Measurements from ENCODE around the gene CCDC179.

CCDC179 gene

DNA sequence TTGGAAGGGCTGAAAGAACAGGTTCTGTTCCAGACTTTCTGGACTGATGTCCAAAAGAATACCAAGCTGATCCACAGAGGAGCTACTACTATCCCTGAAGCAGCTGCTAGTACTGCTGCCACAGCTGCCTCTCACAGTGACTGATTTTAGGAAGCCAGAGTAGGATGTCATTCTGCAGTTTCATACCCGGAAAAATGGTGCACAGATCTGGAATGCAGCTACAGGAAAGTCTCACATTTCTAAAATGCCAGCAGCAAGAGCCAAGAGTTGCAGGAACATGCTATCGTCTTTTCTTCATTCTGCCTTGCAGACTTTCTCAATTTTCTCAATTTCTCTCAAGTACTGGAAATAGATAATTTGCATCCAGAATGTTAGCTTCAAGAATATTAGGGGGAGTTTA lies 19.4 kb upstream of the CCDC179 start:
- TF ChIP-seq, protein P1, sequence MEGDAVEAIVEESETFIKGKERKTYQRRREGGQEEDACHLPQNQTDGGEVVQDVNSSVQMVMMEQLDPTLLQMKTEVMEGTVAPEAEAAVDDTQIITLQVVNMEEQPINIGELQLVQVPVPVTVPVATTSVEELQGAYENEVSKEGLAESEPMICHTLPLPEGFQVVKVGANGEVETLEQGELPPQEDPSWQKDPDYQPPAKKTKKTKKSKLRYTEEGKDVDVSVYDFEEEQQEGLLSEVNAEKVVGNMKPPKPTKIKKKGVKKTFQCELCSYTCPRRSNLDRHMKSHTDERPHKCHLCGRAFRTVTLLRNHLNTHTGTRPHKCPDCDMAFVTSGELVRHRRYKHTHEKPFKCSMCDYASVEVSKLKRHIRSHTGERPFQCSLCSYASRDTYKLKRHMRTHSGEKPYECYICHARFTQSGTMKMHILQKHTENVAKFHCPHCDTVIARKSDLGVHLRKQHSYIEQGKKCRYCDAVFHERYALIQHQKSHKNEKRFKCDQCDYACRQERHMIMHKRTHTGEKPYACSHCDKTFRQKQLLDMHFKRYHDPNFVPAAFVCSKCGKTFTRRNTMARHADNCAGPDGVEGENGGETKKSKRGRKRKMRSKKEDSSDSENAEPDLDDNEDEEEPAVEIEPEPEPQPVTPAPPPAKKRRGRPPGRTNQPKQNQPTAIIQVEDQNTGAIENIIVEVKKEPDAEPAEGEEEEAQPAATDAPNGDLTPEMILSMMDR (IDR thresholded peaks at IDR 0.05), result no peak
- TF ChIP-seq ZFX (IDR thresholded peaks at IDR 0.05; ENCODE audit: borderline replicate concordance), result no peak
- no peak overlapping the region for H3K27ac ChIP-seq

DNA sequence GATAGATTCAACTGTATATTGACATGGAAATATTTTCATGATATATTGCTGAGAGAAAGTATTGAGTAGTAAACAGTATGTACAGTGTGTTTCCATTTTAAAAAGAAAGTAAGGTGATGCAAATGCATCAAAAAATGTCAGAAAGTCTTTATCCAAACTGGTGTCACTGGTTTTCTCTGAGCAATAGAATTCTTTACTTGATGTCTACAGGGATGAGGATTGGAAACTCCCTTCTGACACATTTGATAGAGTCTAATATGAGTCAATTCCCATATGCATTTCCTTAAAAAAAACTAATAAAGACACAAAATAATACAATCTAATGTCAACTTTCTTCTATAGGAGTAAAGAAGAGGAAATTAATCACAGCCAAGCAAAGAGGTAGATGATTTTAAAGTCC lies 18.3 kb upstream of the CCDC179 start:
- TF ChIP-seq, protein P1 (IDR thresholded peaks at IDR 0.05), result no peak
- TF ChIP-seq ZFX (IDR thresholded peaks at IDR 0.05; ENCODE audit: borderline replicate concordance), result no peak

GRCh38 chr11:22878039-22878438 lies 17.8 kb upstream of the CCDC179 start:
- no peak for TF ChIP-seq ZFX (IDR thresholded peaks at IDR 0.05; ENCODE audit: borderline replicate concordance)
- TF ChIP-seq, protein P1 (IDR thresholded peaks at IDR 0.05), result no peak

More for the DNA sequence above, 18.3 kb upstream of the CCDC179 start:
- no peak overlapping the region for H3K27ac ChIP-seq

GRCh38 chr11:22875869-22876473 lies 15.7 kb upstream of the CCDC179 start:
- TF ChIP-seq, protein P1 (IDR thresholded peaks at IDR 0.05), result peak; percentile 93
- no peak for TF ChIP-seq ZFX (IDR thresholded peaks at IDR 0.05; ENCODE audit: borderline replicate concordance)

More at GRCh38 chr11:22878039-22878438, 17.8 kb upstream of the CCDC179 start:
- H3K27ac ChIP-seq, result no peak overlapping the region

GRCh38 chr11:22869325-22869724 lies 9.1 kb upstream of the CCDC179 start:
- no peak for TF ChIP-seq ZFX (IDR thresholded peaks at IDR 0.05; ENCODE audit: borderline replicate concordance)
- TF ChIP-seq, protein P1 (IDR thresholded peaks at IDR 0.05), result no peak
- H3K27ac ChIP-seq, result no peak overlapping the region

More at GRCh38 chr11:22875869-22876473, 15.7 kb upstream of the CCDC179 start:
- H3K27ac ChIP-seq, result no peak overlapping the region

- H3K27ac ChIP-seq, result no peak overlapping the region
- TF ChIP-seq ZFX (IDR thresholded peaks at IDR 0.05; ENCODE audit: borderline replicate concordance), result no peak
- TF ChIP-seq, protein P1 (IDR thresholded peaks at IDR 0.05), result no peak
Measured at GRCh38 chr11:22859756-22860155, 518 bp downstream of the CCDC179 start.

GRCh38 chr11:22851477-22851876 lies 8.8 kb downstream of the CCDC179 start:
- no peak overlapping the region for H3K27ac ChIP-seq
- TF ChIP-seq ZFX (IDR thresholded peaks at IDR 0.05; ENCODE audit: borderline replicate concordance), result no peak
- TF ChIP-seq, protein P1 (IDR thresholded peaks at IDR 0.05), result no peak

All from 22Rv1 (cell line).